IMR-90 (cell line): ENCODE results near the gene BACE1.

Experiments used
- BHLHE40 ChIP-seq: fragments of 150-350 bp; IDR thresholded peaks from 2 replicates; pipeline ENCODE4 v1.6.1; 2016; ENCODE audit warnings: mild to moderate bottlenecking, low read depth, low read length
- CTCF ChIP-seq: conservative IDR thresholded peaks from 2 replicates; pipeline ENCODE4 v1.5.1; 2012; ENCODE audit warnings: mild to moderate bottlenecking, low read depth, low read length, improper control_type of control experiment
- FOS ChIP-seq: fragments of 150-350 bp; IDR thresholded peaks from 2 replicates; pipeline ENCODE4 v1.6.1; 2016; ENCODE audit warnings: low read depth, low read length
- MXI1 ChIP-seq: IDR thresholded peaks from 2 replicates; pipeline ENCODE4 v1.6.1; 2012; ENCODE audit warnings: low read depth, mild to moderate bottlenecking, low read length, moderate library complexity, borderline replicate concordance
- POLR2A ChIP-seq: IDR thresholded peaks from 2 replicates; pipeline ENCODE4 v1.6.1; 2012; ENCODE audit warnings: mild to moderate bottlenecking, low read depth, low read length
- RAD21 ChIP-seq: IDR thresholded peaks from 2 replicates; pipeline ENCODE4 v1.6.1; 2012; ENCODE audit warnings: low read length, improper control_type of control experiment
- RFX5 ChIP-seq: IDR thresholded peaks from 2 replicates; pipeline ENCODE4 v1.8.0; 2012; ENCODE audit warnings: low read depth, mild to moderate bottlenecking, low read length, moderate library complexity

GRCh38 chr11:117328375-117329010, 12.4 kb upstream of the BACE1 start:
- TF ChIP-seq POLR2A (no peak; the same call in 1 of the 2 replicates), BHLHE40 (no peak), MXI1 (0 out of 2 replicates have a peak, but pooled peaks have one; percentile 16), FOS (no peak), CTCF (no peak), RAD21 (no peak), RFX5 (no peak)
